ENCODE measurements around the gene SORBS2.
A peak's percentile ranks its signal among the peaks of the same experiment; 100 is the strongest.

Gene SORBS2

GRCh38 chr4:185624259-185624589 lies 187.8 kb downstream of the SORBS2 start:
- in situ Hi-C loops (cut with HindIII; ENCODE audit: low pct_unique_long_range_greater_than_20kb, low sequenced_read_pairs): no loop called here
- DNase-seq (ENCODE audit: low read depth in 1 of 2, low spot score in 1 of 2): no peak
- no peak for TF ChIP-seq JUND (IDR thresholded peaks at IDR 0.05; ENCODE audit: low read depth)

DNA sequence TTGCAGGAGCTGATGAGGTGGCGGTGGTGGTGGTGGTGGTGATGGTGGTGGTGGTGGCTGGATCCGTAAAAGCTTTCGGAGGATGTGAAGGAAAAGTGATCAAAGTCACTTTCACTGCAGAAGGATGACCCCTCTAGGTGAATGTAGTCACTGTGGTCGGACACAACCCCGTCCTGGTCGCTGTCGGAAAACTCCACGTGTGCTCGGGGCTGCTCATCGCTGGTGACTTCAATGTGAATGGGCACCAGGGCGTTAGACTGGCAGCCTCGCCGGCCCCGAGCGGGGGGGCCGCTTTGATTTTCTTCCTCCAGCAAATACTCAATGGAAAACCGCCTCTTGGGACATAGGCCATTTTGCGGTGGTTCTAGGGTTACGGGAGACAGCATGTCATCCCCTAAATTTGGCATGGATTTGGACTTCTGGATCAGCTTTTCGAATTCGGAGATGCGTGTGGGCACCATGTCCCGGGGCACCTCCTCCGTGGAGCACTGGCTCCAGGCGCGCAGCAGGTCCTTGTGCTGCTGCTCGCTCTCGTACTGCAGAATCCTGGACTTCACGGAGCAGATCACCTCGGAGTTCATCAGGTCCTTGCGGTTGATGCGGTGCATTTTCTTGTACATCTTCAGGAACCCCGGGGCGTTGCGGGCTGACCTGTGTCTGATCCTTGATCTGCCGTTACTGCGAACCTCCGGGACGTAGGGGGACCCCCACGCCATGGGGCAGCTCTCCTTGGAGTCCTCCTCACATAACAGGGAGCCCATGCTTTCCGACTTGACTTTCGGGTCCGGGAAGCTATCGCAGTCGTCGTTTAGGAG lies 188.3 kb downstream of the SORBS2 start:
- in situ Hi-C loops (cut with HindIII; ENCODE audit: low pct_unique_long_range_greater_than_20kb, low sequenced_read_pairs): no loop called here

DNA sequence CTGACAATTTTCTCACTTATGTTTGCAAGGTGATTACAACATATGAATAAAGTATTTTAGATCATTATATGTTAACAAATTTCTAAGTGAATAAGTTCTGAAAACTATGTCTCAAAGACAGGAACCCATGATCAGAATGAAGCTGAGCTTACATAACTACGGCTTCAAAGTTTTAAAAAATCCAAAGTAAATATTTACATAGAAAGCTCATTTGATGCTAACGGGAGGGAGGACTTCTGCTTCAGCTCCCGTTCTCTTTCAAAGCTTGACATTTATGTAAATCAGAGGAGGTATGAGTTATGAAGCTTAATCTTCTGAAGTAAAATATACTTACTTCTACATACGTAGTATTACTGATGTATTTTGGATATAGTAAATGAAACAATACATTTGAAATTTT lies 203.8 kb downstream of the SORBS2 start:
- TF ChIP-seq JUND (IDR thresholded peaks at IDR 0.05; ENCODE audit: low read depth): no peak
- no peak for DNase-seq (ENCODE audit: low read depth in 1 of 2, low spot score in 1 of 2)
- in situ Hi-C loops (cut with HindIII; ENCODE audit: low pct_unique_long_range_greater_than_20kb, low sequenced_read_pairs): no loop called here

More for the DNA sequence above, 188.3 kb downstream of the SORBS2 start:
- DNase-seq (ENCODE audit: low read depth in 1 of 2, low spot score in 1 of 2): no peak
- no peak for TF ChIP-seq JUND (IDR thresholded peaks at IDR 0.05; ENCODE audit: low read depth)

DNA sequence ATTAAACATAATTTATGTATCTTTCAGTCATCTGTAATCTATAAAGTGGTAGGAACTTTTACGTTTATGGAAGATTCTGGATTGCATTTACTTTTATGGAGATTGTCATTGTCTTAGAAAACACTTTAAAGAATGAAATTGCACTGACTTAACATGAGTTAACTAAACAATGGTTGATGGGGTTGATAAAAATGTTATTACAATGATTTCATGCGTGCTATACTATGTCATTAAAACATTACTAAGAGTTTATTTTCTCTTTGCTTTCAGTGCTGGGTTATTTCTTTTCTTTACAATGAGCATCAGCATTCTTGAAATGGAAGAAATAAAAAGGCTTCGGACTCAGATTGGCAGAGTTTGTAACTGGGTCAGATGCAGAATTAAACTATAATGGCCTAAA lies 209.6 kb downstream of the SORBS2 start:
- TF ChIP-seq JUND (IDR thresholded peaks at IDR 0.05; ENCODE audit: low read depth): no peak
- in situ Hi-C loops (cut with HindIII; ENCODE audit: low pct_unique_long_range_greater_than_20kb, low sequenced_read_pairs): no loop called here
- DNase-seq (ENCODE audit: low read depth in 1 of 2, low spot score in 1 of 2): no peak

GRCh38 chr4:185600801-185601434 lies 211.1 kb downstream of the SORBS2 start:
- DNase-seq (ENCODE audit: low read depth in 1 of 2, low spot score in 1 of 2): no peak
- no peak for TF ChIP-seq JUND (IDR thresholded peaks at IDR 0.05; ENCODE audit: low read depth)
- in situ Hi-C loops (cut with HindIII; ENCODE audit: low pct_unique_long_range_greater_than_20kb, low sequenced_read_pairs): no loop called here

DNA sequence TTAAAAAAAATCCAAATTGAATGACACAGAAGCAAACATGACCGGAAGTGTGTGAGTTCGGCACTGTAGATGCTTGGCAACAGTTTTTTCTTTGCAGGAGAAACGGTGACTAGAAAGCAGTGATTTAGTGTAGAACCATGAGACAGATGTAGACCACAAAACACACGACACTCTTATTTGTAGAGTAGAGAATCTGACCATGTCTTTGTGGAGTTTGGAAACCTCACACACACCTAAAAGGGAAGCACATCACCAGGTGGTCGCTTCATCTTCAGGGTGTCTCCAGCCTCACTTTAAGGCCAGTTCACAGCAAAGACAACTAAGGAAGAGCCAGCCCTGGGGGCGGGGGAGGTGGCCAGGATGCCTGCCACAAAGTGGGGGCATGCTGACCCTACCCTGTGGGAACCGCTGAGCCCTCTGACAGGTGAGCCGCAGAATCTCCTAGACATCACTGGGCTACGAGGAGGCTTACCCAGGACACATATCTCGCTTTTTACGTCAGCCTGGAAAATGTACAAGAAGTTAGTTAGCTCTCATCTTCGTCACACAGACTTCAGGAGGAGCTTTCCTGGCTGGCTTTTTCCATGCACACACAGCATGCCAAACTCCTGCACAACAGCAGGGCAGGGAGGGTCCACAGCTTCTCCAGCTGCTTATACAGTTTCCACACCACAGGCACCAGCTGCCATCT lies 212.3 kb downstream of the SORBS2 start:
- TF ChIP-seq JUND (IDR thresholded peaks at IDR 0.05; ENCODE audit: low read depth): no peak
- no peak for DNase-seq (ENCODE audit: low read depth in 1 of 2, low spot score in 1 of 2)
- in situ Hi-C loops (cut with HindIII; ENCODE audit: low pct_unique_long_range_greater_than_20kb, low sequenced_read_pairs): no loop called here

DNA sequence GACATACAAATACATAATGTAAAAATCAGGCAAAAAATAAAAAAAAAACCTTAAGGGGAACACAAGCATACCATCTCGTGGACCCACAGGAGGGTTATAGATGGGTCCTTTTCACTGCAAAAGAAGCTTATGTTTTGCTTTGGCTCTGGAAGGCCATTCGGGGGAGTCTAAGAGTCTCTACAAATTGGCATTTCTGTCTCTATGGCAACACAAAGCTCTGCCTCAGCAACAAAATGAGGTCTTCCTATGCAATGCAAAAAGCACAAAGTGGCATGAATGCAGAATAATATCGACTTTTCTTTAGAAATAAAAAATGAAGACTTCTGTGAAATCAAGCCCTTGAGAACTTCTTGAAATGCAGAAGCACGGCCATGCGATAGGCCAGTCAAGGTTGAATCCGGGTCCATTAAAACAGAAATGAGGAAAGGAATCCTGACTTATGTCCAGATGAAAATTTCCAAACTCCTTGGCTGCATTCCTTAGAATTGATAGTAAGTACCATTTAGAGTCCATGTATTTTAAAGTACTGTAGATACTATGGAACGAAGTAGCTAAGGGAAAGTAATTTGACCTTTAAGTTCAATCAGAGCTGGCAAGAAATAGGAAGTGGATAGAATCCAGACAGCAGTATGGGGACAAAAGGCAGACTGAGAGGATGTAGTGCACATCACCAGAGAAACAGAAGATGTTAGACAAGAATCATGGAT lies 213.0 kb downstream of the SORBS2 start:
- TF ChIP-seq JUND (IDR thresholded peaks at IDR 0.05; ENCODE audit: low read depth): no peak
- DNase-seq (ENCODE audit: low read depth in 1 of 2, low spot score in 1 of 2): no peak
- in situ Hi-C loops (cut with HindIII; ENCODE audit: low pct_unique_long_range_greater_than_20kb, low sequenced_read_pairs): no loop called here

GRCh38 chr4:185597532-185598188 lies 214.3 kb downstream of the SORBS2 start:
- DNase-seq (ENCODE audit: low read depth in 1 of 2, low spot score in 1 of 2): peak; percentile 24 to 75
- TF ChIP-seq JUND (IDR thresholded peaks at IDR 0.05; ENCODE audit: low read depth): no peak
- in situ Hi-C loops (cut with HindIII; ENCODE audit: low pct_unique_long_range_greater_than_20kb, low sequenced_read_pairs): no loop called here

GRCh38 chr4:185592845-185593488 lies 219.0 kb downstream of the SORBS2 start:
- in situ Hi-C loops (cut with HindIII; ENCODE audit: low pct_unique_long_range_greater_than_20kb, low sequenced_read_pairs): no loop called here
- no peak for TF ChIP-seq JUND (IDR thresholded peaks at IDR 0.05; ENCODE audit: low read depth)
- DNase-seq (ENCODE audit: low read depth in 1 of 2, low spot score in 1 of 2): no peak

- no peak for DNase-seq (ENCODE audit: low read depth in 1 of 2, low spot score in 1 of 2)
- in situ Hi-C loops (cut with HindIII; ENCODE audit: low pct_unique_long_range_greater_than_20kb, low sequenced_read_pairs): no loop called here
- TF ChIP-seq JUND (IDR thresholded peaks at IDR 0.05; ENCODE audit: low read depth): no peak
These were observed 219.6 kb downstream of the SORBS2 start for GRCh38 chr4:185592438-185592837.

DNA sequence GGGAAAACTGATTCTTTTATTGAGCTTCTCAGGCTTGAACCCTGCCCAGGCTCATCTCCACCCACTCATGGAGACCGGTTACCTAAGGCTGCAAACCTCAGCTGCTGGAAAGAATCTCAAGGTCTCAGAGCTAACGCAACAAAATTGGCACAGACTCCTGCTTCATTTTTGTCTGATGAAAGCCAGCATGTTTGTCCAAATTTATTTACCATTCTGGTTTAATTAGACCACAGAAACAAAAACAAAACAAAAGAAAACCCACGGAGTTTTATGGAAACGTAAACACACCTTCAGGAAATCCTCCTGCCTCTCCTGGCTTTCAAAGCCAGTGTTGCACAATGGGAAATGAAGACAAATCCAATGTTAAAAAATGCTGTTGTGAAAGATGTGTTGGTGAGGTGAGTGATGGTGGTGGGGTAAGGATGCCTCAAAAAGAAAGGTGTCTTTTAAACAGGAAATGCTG lies 220.3 kb downstream of the SORBS2 start:
- no peak for TF ChIP-seq JUND (IDR thresholded peaks at IDR 0.05; ENCODE audit: low read depth)
- in situ Hi-C loops (cut with HindIII; ENCODE audit: low pct_unique_long_range_greater_than_20kb, low sequenced_read_pairs): no loop called here
- DNase-seq (ENCODE audit: low read depth in 1 of 2, low spot score in 1 of 2): peak in 1 of 2 experiments; percentile 81

DNA sequence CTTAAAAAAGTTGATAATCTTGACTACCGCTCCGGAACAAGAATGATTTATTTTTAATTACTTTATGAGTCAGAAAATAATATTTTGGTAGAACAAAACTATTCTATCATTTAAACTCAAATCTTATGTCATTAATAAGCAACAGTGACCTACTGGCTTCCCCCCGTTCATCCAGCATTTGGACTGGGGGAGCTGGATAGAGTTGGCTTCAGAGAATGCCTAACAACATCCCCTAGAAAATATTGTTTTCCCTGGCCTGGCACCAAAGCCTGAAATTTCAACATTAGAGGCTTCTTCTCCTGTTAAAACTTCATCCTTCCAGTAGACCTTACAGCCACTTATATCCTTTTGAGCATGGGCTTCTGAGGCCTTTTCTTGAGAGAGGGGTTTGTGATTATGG lies 221.0 kb downstream of the SORBS2 start:
- no peak for DNase-seq (ENCODE audit: low read depth in 1 of 2, low spot score in 1 of 2)
- in situ Hi-C loops (cut with HindIII; ENCODE audit: low pct_unique_long_range_greater_than_20kb, low sequenced_read_pairs): no loop called here
- TF ChIP-seq JUND (IDR thresholded peaks at IDR 0.05; ENCODE audit: low read depth): no peak

All from T47D (cell line).